H1 (cell line): Measurements from ENCODE around the gene SAFB. TPM values are rescaled to one million over a fixed set of nuclear protein-coding genes. Genes with fewer than 3 reads are reported as not detected.

ENCODE experiments used
- CTCF ChIA-PET: fragments of 300-600 bp; sonication (Branson Sonifier 250); formaldehyde crosslinking; loops from one replicate; lab custom pipeline; 2021; ENCODE audit not compliant: partially characterized antibody; lab: Charles Lee
- POLR2A ChIA-PET: fragments of 300-600 bp; sonication (Branson Sonifier 250); formaldehyde crosslinking; loops from one replicate; lab custom pipeline; 2021; ENCODE audit warnings: inconsistent platforms; ENCODE audit not compliant: partially characterized antibody; lab: Charles Lee
- DNase-seq, 2 experiments: peaks; one replicate each; pipeline versions ENCODE4 v3.0.0 to v3.0.0-alpha.2; 2010 to 2022; ENCODE audit warnings: low spot score in 2 of 2, low read depth in 1 of 2, mixed read lengths in 1 of 2
- FAIRE-seq: peaks from 2 replicates; lab custom pipeline; 2011; peaks lifted over from hg19 to GRCh38; lab: Jason Lieb, UNC
- H2AFZ ChIP-seq: 2 replicates; pipeline ENCODE4 v1.8.1; 2012; ENCODE audit warnings: low read length, inconsistent platforms
- H2AK5ac ChIP-seq: 2 replicates; pipeline ENCODE4 v1.6.1; 2013; ENCODE audit warnings: low read depth, low read length
- H2BK120ac ChIP-seq: replicated peaks from 2 replicates; pipeline ENCODE3; 2013; ENCODE audit warnings: low read depth, low read length, inconsistent platforms
- H2BK12ac ChIP-seq: 2 replicates; pipeline ENCODE4 v1.6.1; 2013; ENCODE audit warnings: low read depth, low read length
- H2BK15ac ChIP-seq: 2 replicates; pipeline ENCODE4 v1.6.1; 2013; ENCODE audit warnings: low read length
- H2BK20ac ChIP-seq: 2 replicates; pipeline ENCODE4 v1.6.1; 2013; ENCODE audit warnings: low read length
- H2BK5ac ChIP-seq: 2 replicates; pipeline ENCODE4 v1.6.1; 2013; ENCODE audit warnings: low read depth, low read length
- H3K14ac ChIP-seq: 2 replicates; pipeline ENCODE4 v1.6.1; 2013; ENCODE audit warnings: inconsistent platforms; ENCODE audit not compliant: insufficient read length
- H3K18ac ChIP-seq: 2 replicates; pipeline ENCODE4 v1.6.1; 2013; ENCODE audit warnings: low read length; ENCODE audit errors: extremely low read depth
- H3K23ac ChIP-seq: 2 replicates; pipeline ENCODE4 v1.6.1; 2013; ENCODE audit warnings: inconsistent platforms; ENCODE audit not compliant: insufficient read length
- H3K23me2 ChIP-seq: 2 replicates; pipeline ENCODE4 v1.6.1; 2013; ENCODE audit warnings: low read depth, low read length
- H3K27ac ChIP-seq: 2 replicates; pipeline ENCODE4 v1.6.1; 2011; ENCODE audit warnings: low read depth, low read length, inconsistent platforms
- H3K27me3 ChIP-seq, 4 experiments: replicated peaks in 1 of 4; 1 replicate in 1 of 4; 2 replicates in 3 of 4; pipeline versions ENCODE4 v1.6.1 to v1.8.1; 2011 to 2013; ENCODE audit warnings: low read length in 3 of 4, mild to moderate bottlenecking in 3 of 4, inconsistent platforms in 2 of 4, mixed read lengths in 2 of 4, moderate library complexity in 1 of 4; ENCODE audit not compliant: control insufficient read depth in 3 of 4, insufficient read depth in 3 of 4; ENCODE audit errors: extremely low read depth in 1 of 4
- H3K36me3 ChIP-seq, 4 experiments: 2 replicates each; pipeline versions ENCODE4 v1.6.1 to v1.8.1; 2011 to 2013; ENCODE audit warnings: mild to moderate bottlenecking in 4 of 4, low read length in 3 of 4, moderate library complexity in 2 of 4, control low read depth in 1 of 4, inconsistent platforms in 1 of 4; ENCODE audit not compliant: insufficient read depth in 4 of 4, control insufficient read depth in 2 of 4
- H3K4ac ChIP-seq: replicated peaks from 2 replicates; pipeline ENCODE3; 2013; ENCODE audit warnings: low read length, low read depth, mixed read lengths, inconsistent platforms; ENCODE audit not compliant: insufficient read length
- H3K4me1 ChIP-seq, 4 experiments: replicated peaks in 1 of 4; 1 replicate in 1 of 4; 2 replicates in 3 of 4; pipeline versions ENCODE4 v1.6.1 to v1.8.1; 2011 to 2013; ENCODE audit warnings: low read length in 3 of 4, inconsistent platforms in 2 of 4, mixed read lengths in 1 of 4; ENCODE audit not compliant: insufficient read depth in 4 of 4, control insufficient read depth in 3 of 4
- H3K4me2 ChIP-seq, 2 experiments: 2 replicates each; pipeline versions ENCODE4 v1.6.1 to v1.8.1; 2011 to 2013; ENCODE audit warnings: low read depth in 2 of 2, low read length in 2 of 2, control low read depth in 1 of 2, inconsistent platforms in 1 of 2, mild to moderate bottlenecking in 1 of 2; ENCODE audit not compliant: insufficient read depth in 1 of 2
- H3K4me3 ChIP-seq, 4 experiments: fragments of 200-600, 300-600 bp in 1 of 4; sonication (generic), shearing (Covaris generic), sonication (Bioruptor Twin) in 1 of 4; 2 replicates each; pipeline versions ENCODE4 v1.5.1 to v1.8.1; 2011 to 2016; ENCODE audit warnings: low read length in 4 of 4, low read depth in 3 of 4, control low read depth in 2 of 4, inconsistent platforms in 2 of 4, mild to moderate bottlenecking in 2 of 4, mixed read lengths in 1 of 4, moderate library complexity in 1 of 4; ENCODE audit not compliant: insufficient read depth in 2 of 4; ENCODE audit errors: extremely low read depth in 1 of 4
- H3K56ac ChIP-seq: replicated peaks from 2 replicates; pipeline ENCODE3; 2013; ENCODE audit warnings: low read depth, mild to moderate bottlenecking, mixed read lengths, low read length, inconsistent platforms; ENCODE audit not compliant: insufficient read length
- H3K79me1 ChIP-seq: 2 replicates; pipeline ENCODE4 v1.6.1; 2013; ENCODE audit warnings: low read depth, low read length, control low read depth
- H3K79me2 ChIP-seq, 2 experiments: 2 replicates each; pipeline versions ENCODE4 v1.6.1 to v1.8.1; 2012 to 2013; ENCODE audit warnings: low read length in 2 of 2, mild to moderate bottlenecking in 2 of 2, inconsistent platforms in 1 of 2; ENCODE audit not compliant: insufficient read depth in 2 of 2, control insufficient read depth in 1 of 2
- H3K9ac ChIP-seq, 4 experiments: replicated peaks in 1 of 4; 1 replicate in 1 of 4; 2 replicates in 3 of 4; pipeline versions ENCODE4 v1.6.1 to v1.8.1; 2011 to 2013; ENCODE audit warnings: low read depth in 3 of 4, low read length in 3 of 4, control low read depth in 2 of 4, mild to moderate bottlenecking in 2 of 4, moderate library complexity in 2 of 4, inconsistent platforms in 1 of 4; ENCODE audit errors: extremely low read depth in 1 of 4
- H3K9me3 ChIP-seq, 2 experiments: 2 replicates each; pipeline versions ENCODE4 v1.6.1 to v1.8.1; 2012 to 2013; ENCODE audit warnings: mild to moderate bottlenecking in 2 of 2, moderate library complexity in 2 of 2, control low read depth in 1 of 2, inconsistent platforms in 1 of 2, low read depth in 1 of 2, low read length in 1 of 2, mixed read lengths in 1 of 2; ENCODE audit not compliant: insufficient read depth in 2 of 2
- H4K20me1 ChIP-seq, 2 experiments: replicated peaks in 1 of 2; 2 replicates each; pipeline versions ENCODE3 to v1.8.1; 2011 to 2013; ENCODE audit warnings: inconsistent platforms in 2 of 2, low read length in 2 of 2, mild to moderate bottlenecking in 1 of 2; ENCODE audit not compliant: insufficient read depth in 2 of 2, control insufficient read depth in 1 of 2
- H4K5ac ChIP-seq: 2 replicates; pipeline ENCODE4 v1.6.1; 2013; ENCODE audit warnings: low read length, low read depth, mixed read lengths, inconsistent platforms; ENCODE audit not compliant: insufficient read length
- H4K8ac ChIP-seq: 2 replicates; pipeline ENCODE4 v1.8.0; 2013; ENCODE audit warnings: mild to moderate bottlenecking, moderate library complexity, low read length, inconsistent platforms; ENCODE audit not compliant: insufficient read depth; ENCODE audit errors: extremely low read depth
- H4K91ac ChIP-seq: replicated peaks from 2 replicates; pipeline ENCODE3; 2013; ENCODE audit warnings: low read length, mixed read lengths, inconsistent platforms; ENCODE audit not compliant: insufficient read length
- BACH1 ChIP-seq: IDR thresholded peaks from 2 replicates; pipeline ENCODE4 v1.6.1; 2012; ENCODE audit warnings: low read length, improper control_type of control experiment
- WGBS, 2 experiments: shearing (Covaris generic) in 1 of 2; methylation state at CpG; one replicate each; pipeline versions ENCODE4 v1.1.6 to v1.1.7; 2013 to 2015; ENCODE audit warnings: low lambda C conversion rate in 2 of 2, mixed read lengths in 2 of 2, inconsistent platforms in 1 of 2, low coverage in 1 of 2, missing lambda C conversion rate in 1 of 2; ENCODE audit not compliant: insufficient replicate concordance in 2 of 2, insufficient coverage in 1 of 2, insufficient read length in 1 of 2; ENCODE audit errors: extremely low coverage in 1 of 2, missing lambda C conversion rate in 1 of 2; 5-methylcytosine and 5-hydroxymethylcytosine counted together
- polyA plus RNA-seq, 7 experiments: library from polyadenylated mRNA; depleted of rRNA in 3 of 7; stranded (reverse) in 5 of 7; unstranded in 2 of 7; fragments of >200 nt in 5 of 7; fragments of 200-250 nt in 2 of 7; gene quantifications; 1 replicate in 5 of 7; 2 replicates in 1 of 7; 4 replicates in 1 of 7; pipeline versions ENCODE4 v1.2.1 to v1.2.3, GENCODE V29; 2011 to 2013; ENCODE audit warnings: missing spikeins in 2 of 7, mixed read lengths in 2 of 7
- total RNA-seq: library from RNA; stranded (reverse); fragmentation: NEBNext Ultra II Directional; extraction: Animal tissue kit (Norgen Biotek cat#: 25700); gene quantifications from 2 replicates; pipeline ENCODE4 v1.2.1, GENCODE V29; 2021

SAFB gene
- total and polyA plus RNA-seq, 2 of the 8 experiments (the other 6 are each of a cell fraction or from before 2014, with no cell fraction given), result 27.0 to 110 TPM

GRCh38 chr19:5605362-5605761, 17.5 kb upstream of the SAFB start:
- CTCF ChIA-PET, result no interaction called here
- no peak overlapping the region for H3K4me3 ChIP-seq
- H3K79me2 ChIP-seq, result peaks cover 0 to 17% of the 10 kb centered on the region in 2 experiments; a peak in 3 of 4 replicates

More at GRCh38 chr19:5605362-5605761, 17.5 kb upstream of the SAFB start:
- H3K79me1 ChIP-seq, result peaks cover 3% of the 10 kb centered on the region; the same call in 1 of the 2 replicates
- H3K4ac ChIP-seq, result no peak overlapping the region
- no peak overlapping the region for H3K23ac ChIP-seq
- H3K9me3 ChIP-seq, result no peaks in the 10 kb centered on the region
- H3K23me2 ChIP-seq, result no peaks in the 10 kb centered on the region
- no peak overlapping the region for H3K9ac ChIP-seq
- no peak overlapping the region for H2BK12ac ChIP-seq
- TF ChIP-seq BACH1, result no peak
- TF ChIP-seq, all 59 proteins: peak for 0
- no peak overlapping the region for H3K18ac ChIP-seq
- H2BK20ac ChIP-seq, result no peak overlapping the region
- no peak overlapping the region for H2BK5ac ChIP-seq
- peaks cover 30 to 78% (median 63%) of the 10 kb centered on the region in 4 experiments for H3K36me3 ChIP-seq
- no peak overlapping the region for H4K5ac ChIP-seq
- no peak overlapping the region for H3K4me2 ChIP-seq
- H2AK5ac ChIP-seq, result no peak overlapping the region
- POLR2A ChIA-PET, result interaction anchor here (1.3 kb wide), 1 partner anchor 10 kb away, joined by 3 read pairs; no protein-coding TSS in a partner anchor
- H2BK120ac ChIP-seq, result no peak overlapping the region
- FAIRE-seq (no peak), DNase-seq (no peak)
- H3K27me3 ChIP-seq, result no peaks in the 10 kb centered on the region
- H3K4me1 ChIP-seq, result no peaks in the 10 kb centered on the region
- H4K20me1 ChIP-seq, result peaks cover 10 to 19% of the 10 kb centered on the region in 2 experiments
- no peak overlapping the region for H3K27ac ChIP-seq
- H2BK15ac ChIP-seq, result no peak overlapping the region
- no peak overlapping the region for H2AFZ ChIP-seq
- no peak overlapping the region for H4K91ac ChIP-seq
- no peak overlapping the region for H3K56ac ChIP-seq
- no peak overlapping the region for H3K14ac ChIP-seq
- 97% methylated on average over 3 of the region's 3 CpGs; no CpG with 5 or more reads in 1 of the 2 experiments for WGBS, 2 experiments
- H4K8ac ChIP-seq, result no peak overlapping the region
